Esophagus muscularis mucosa (tissue), 4 donors: Measurements from ENCODE around the gene TDRD3. TPM values are rescaled to one million over a fixed set of nuclear protein-coding genes. Genes with fewer than 3 reads are reported as not detected.

Experiments used
- DNase-seq: peaks from one replicate; pipeline ENCODE4 v3.0.0-alpha.2; 2017; ENCODE audit errors: extremely low spot score
- H3K27ac ChIP-seq, 4 donors: fragments of 200-600 bp; sonication (generic); replicated peaks in 1 of 4; 1 replicate in 3 of 4; 2 replicates in 1 of 4; pipeline ENCODE4 v1.5.1; 2016 to 2019; ENCODE audit warnings: mild to moderate bottlenecking in 1 of 4
- H3K27me3 ChIP-seq, 4 donors: fragments of 200-600 bp; sonication (generic); one replicate each; pipeline versions ENCODE4 v1.5.1 to v1.6.0; 2016 to 2019
- H3K36me3 ChIP-seq, 4 donors: fragments of 200-600 bp; sonication (generic); one replicate each; pipeline ENCODE4 v1.5.1; 2016 to 2019
- H3K4me1 ChIP-seq, 4 donors: fragments of 200-600 bp; sonication (generic); one replicate each; pipeline ENCODE4 v1.5.1; 2016 to 2019
- H3K4me3 ChIP-seq, 4 donors: fragments of 200-600 bp; sonication (generic); 1 replicate in 2 of 4; 2 replicates in 2 of 4; pipeline ENCODE4 v1.5.1; 2016 to 2019; ENCODE audit warnings: mild to moderate bottlenecking in 4 of 4, moderate library complexity in 1 of 4
- H3K9me3 ChIP-seq, 4 donors: fragments of 200-600 bp; sonication (generic); 1 replicate in 3 of 4; 2 replicates in 1 of 4; pipeline ENCODE4 v1.5.1; 2016 to 2019
- CTCF ChIP-seq, 3 experiments: fragments of 200-600 bp in 2 of 3; fragments of 450-650 bp in 1 of 3; sonication (generic) in 2 of 3; IDR thresholded peaks; one replicate each; pipeline ENCODE4 v1.5.1; 2017 to 2019; ENCODE audit warnings: antibody characterized with exemption in 3 of 3, mild to moderate bottlenecking in 2 of 3, moderate library complexity in 1 of 3
- EP300 ChIP-seq: sonication (generic); formaldehyde crosslinking; IDR thresholded peaks from one replicate; pipeline ENCODE4 v1.6.1; 2017; ENCODE audit warnings: antibody characterized with exemption
- POLR2A ChIP-seq: fragments of 450-650 bp; IDR thresholded peaks from one replicate; pipeline ENCODE4 v1.6.1; 2017; ENCODE audit warnings: antibody characterized with exemption, moderate library complexity, mild to moderate bottlenecking, low read depth
- POLR2AphosphoS5 ChIP-seq, 2 donors: sonication (generic); formaldehyde crosslinking; IDR thresholded peaks; one replicate each; pipeline ENCODE4 v1.6.1; 2017; ENCODE audit warnings: antibody characterized with exemption in 2 of 2
- WGBS: methylation state at CpG from one replicate; pipeline ENCODE4 v1.1.5; 2018; 5-methylcytosine and 5-hydroxymethylcytosine counted together
- intact Hi-C: fragments of 100-400 bp; cut with DNase I; formaldehyde crosslinking; loops from one replicate; pipeline ENCODE4 v1.15.1; 2023
- total RNA-seq, 4 donors: library from RNA; depleted of rRNA; stranded (reverse); fragments of >200 nt; gene quantifications; one replicate each; pipeline versions ENCODE4 v1.1.0 to v1.2.1, GENCODE V29; 2016

The TDRD3 gene
- total RNA-seq, 4 donors from 2014 or later: 16.1 to 35.3 (median 23.0) TPM

DNA sequence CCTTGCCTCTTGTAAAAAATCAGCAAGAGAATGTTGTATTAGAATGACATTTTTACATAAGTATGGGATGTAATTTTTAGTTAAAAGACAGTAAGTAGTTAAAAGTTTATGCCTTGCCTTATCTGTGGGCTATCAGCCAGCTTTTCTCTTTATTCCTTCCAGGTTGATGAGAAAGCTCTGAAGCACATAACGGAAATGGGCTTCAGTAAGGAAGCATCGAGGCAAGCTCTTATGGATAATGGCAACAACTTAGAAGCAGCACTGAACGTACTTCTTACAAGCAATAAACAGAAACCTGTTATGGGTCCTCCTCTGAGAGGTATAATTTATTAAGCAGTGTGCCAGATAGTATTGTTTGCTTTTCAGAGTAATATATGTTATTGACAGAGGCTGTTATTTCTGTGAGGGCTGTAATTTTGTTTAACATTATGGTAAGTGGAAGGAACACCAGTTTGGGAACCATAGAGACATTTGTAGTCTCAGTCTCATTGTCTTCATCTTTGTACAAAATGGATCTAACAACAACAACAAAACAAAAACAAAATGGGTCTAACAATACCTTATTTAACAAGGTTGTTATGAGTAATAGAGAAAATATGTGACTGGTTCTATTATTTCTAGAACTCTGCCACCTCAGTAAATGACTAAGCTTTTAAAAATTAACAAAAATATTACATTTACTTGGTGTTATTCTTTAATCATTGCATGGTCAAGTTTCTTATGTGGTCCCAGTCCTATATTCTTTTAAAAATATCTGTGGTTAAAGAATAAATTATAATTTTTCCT, 112.8 kb downstream of the TDRD3 start:
- H3K9me3 ChIP-seq: no peaks in the 10 kb centered on the region
- no peaks in the 10 kb centered on the region for H3K27me3 ChIP-seq
- TF ChIP-seq CTCF (IDR thresholded peaks at IDR 0.05): no peak
- TF ChIP-seq POLR2AphosphoS5 (IDR thresholded peaks at IDR 0.05): no peak
- TF ChIP-seq POLR2A: no peak
- no peak for TF ChIP-seq EP300
- no peak overlapping the region for H3K27ac ChIP-seq
- H3K4me3 ChIP-seq: no peak overlapping the region
- H3K36me3 ChIP-seq: peaks cover 15 to 59% (median 26%) of the 10 kb centered on the region in 4 donors
- WGBS: 83% methylated on average over 3 of the region's 3 CpGs
- DNase-seq: no peak
- intact Hi-C loops: no loop called here
- no peaks in the 10 kb centered on the region for H3K4me1 ChIP-seq

GRCh38 chr13:60511637-60512036, 114.6 kb downstream of the TDRD3 start:
- Histone ChIP-seq H3K36me3 (peaks cover 14 to 52% (median 27%) of the 10 kb centered on the region in 4 donors), H3K4me3 (no peak overlapping the region), H3K4me1 (no peaks in the 10 kb centered on the region), H3K27me3 (no peaks in the 10 kb centered on the region), H3K27ac (no peak overlapping the region), H3K9me3 (no peaks in the 10 kb centered on the region)
- intact Hi-C loops: no loop called here
- WGBS: 89% methylated on average over 2 of the region's 2 CpGs
- TF ChIP-seq CTCF (IDR thresholded peaks at IDR 0.05) (no peak), POLR2AphosphoS5 (IDR thresholded peaks at IDR 0.05) (no peak), EP300 (no peak), POLR2A (no peak)
- no peak for DNase-seq

DNA sequence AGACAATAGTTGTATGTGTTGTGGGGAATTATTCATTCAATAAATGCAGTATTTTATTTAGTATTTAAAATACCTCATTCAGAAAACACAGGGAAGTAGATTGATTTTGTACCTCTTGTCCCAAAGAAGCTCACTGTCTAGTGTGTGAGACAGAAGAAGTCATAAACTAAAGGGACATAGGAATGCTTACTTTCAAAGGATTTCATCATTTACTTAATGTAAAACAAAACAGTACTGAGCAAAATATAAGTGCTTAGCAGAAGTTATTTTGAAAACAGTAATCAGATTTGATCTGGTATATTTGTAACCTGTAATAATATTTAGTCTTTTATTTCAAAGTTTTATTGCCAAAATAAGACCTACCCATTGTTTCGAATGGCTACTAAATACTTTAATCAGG, 117.9 kb downstream of the TDRD3 start:
- Histone ChIP-seq H3K36me3 (peaks cover 14 to 60% (median 32%) of the 10 kb centered on the region in 4 donors), H3K4me1 (no peaks in the 10 kb centered on the region), H3K27ac (no peak overlapping the region), H3K27me3 (no peaks in the 10 kb centered on the region), H3K9me3 (no peaks in the 10 kb centered on the region), H3K4me3 (no peak overlapping the region)
- WGBS: 91% methylated on average over 1 of the region's 1 CpG
- DNase-seq: no peak
- intact Hi-C loops: no loop called here
- TF ChIP-seq POLR2AphosphoS5 (IDR thresholded peaks at IDR 0.05) (no peak), POLR2A (no peak), CTCF (IDR thresholded peaks at IDR 0.05) (no peak), EP300 (no peak)

DNA sequence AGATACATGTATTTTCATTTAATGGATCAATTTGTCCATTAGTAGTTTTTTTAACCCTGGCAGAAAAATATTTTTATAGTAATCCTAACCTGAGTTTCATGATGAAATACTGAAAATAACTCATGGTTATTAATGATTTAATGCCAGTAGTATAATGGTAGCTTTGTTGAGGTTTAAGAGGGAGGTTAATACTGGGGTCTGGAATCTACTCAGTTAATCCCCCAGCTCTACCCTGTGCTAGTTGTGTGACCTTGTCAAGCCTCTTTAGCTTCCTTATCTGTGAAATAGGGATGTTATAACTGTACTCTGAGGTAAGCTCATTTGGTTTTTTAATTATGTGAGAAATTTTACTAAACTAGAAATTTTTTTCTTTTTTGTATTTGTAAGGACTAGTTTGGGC, 122.5 kb downstream of the TDRD3 start:
- H3K9me3 ChIP-seq: no peaks in the 10 kb centered on the region
- no peaks in the 10 kb centered on the region for H3K4me1 ChIP-seq
- H3K27me3 ChIP-seq: no peaks in the 10 kb centered on the region
- no peak overlapping the region for H3K27ac ChIP-seq
- H3K36me3 ChIP-seq: peaks cover 0 to 27% (median 14%) of the 10 kb centered on the region in 4 donors
- TF ChIP-seq CTCF (IDR thresholded peaks at IDR 0.05) (no peak), POLR2AphosphoS5 (IDR thresholded peaks at IDR 0.05) (no peak), EP300 (no peak), POLR2A (no peak)
- no peak overlapping the region for H3K4me3 ChIP-seq
- DNase-seq: no peak
- intact Hi-C loops: no loop called here
